Activated CD4-positive, CD25-positive, alpha-beta regulatory T cell treated with anti-CD3 and anti-CD28 coated beads, Interleukin-2, amount 50 U/mL, for 72 hours (primary cell): ENCODE data around the gene MOCS3.
A peak's percentile ranks its signal among the peaks of the same experiment; 100 is the strongest.

Source experiments
- DNase-seq: peaks from one replicate; pipeline ENCODE4 v3.0.0; 2021

Gene MOCS3, protein sequence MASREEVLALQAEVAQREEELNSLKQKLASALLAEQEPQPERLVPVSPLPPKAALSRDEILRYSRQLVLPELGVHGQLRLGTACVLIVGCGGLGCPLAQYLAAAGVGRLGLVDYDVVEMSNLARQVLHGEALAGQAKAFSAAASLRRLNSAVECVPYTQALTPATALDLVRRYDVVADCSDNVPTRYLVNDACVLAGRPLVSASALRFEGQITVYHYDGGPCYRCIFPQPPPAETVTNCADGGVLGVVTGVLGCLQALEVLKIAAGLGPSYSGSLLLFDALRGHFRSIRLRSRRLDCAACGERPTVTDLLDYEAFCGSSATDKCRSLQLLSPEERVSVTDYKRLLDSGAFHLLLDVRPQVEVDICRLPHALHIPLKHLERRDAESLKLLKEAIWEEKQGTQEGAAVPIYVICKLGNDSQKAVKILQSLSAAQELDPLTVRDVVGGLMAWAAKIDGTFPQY

DNA sequence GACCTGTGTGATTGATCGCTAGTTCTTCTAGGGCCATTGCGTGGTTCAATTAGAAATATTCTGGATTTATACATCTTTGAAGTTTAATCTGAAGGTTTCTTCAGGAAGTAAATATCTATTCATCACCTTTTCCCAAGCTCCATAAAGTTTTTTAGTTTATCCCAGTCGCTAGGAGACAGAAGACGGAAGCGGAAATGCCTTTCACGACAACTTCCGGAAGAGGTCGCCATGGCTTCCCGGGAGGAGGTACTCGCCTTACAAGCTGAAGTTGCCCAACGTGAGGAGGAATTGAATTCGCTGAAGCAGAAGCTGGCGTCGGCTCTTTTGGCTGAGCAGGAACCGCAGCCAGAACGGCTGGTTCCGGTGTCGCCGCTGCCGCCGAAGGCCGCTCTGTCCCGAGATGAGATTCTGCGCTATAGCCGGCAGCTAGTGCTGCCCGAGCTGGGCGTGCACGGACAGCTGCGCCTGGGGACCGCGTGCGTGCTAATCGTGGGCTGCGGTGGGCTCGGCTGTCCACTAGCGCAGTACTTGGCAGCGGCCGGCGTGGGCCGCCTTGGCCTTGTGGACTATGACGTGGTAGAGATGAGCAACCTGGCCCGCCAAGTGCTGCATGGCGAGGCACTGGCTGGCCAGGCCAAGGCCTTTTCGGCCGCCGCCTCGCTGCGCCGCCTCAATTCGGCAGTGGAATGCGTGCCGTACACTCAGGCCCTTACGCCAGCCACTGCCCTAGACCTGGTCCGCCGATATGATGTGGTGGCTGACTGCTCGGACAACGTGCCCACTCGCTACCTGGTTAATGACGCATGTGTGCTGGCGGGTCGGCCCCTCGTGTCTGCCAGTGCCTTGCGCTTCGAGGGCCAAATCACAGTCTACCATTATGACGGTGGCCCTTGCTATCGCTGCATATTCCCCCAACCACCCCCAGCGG is at the start of gene MOCS3:
Gene MOCS3, plus strand, starts transcription at position 204 of the 928 bp plus-strand sequence. Its CDS starts 25 bp downstream, at position 229.
- peak; percentile 75 for DNase-seq

DNA sequence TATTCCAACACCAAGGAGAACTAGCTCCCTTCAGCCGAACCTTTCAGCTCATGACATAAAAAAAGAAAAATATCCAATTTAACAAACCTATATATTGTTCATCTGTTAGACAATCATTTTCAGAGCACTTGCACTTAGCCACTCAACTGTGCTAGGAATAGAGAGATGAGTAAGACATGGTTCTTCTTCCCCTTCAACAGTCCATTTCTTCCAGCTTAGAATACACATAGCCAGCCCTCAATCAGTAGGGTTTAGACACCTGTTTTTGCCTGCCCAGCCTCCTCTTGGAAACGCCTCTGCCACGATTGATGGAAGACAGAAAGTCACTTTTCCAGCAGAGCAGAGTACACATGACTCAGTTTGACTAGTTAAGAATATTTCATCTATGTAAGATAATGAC is 49.2 kb upstream of the MOCS3 start:
- no peak for DNase-seq

DNA sequence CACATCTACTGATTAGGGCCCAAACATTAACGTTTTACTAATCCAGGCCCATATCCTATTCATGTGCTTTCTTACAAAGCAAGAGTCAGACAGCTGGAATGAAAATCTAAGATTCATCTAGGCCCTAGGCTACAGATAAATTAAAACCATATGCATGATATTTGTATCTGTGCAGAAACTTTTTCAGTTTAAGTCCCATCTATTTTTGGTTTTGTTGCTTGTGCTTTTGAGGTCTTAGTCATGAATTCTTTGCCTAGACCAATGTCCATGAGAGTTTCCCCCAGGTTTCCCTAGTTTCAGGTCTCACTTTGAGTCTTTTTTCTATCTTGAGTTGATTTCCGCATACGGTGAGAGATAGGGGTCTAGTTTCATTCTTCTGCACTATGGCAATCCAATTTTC is 47.6 kb upstream of the MOCS3 start:
- DNase-seq = no peak

DNA sequence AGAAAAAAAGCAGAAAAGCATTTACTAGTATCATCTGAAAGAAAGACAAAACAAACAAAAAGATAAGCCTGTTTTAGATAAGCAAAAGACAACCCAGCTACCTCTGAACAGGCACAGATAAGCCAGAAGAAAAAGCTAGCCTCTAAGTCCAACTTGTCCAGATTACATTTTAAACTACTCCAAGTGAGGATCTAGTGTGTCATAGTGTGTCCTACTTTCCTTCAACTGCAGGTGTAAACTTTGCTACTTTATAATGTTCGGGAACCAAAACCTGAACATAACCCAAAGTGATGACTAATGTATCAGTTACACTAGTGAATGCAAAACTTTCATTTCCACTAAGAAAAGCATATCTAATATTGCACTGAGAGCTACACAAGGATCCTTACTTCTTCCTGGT is 46.9 kb upstream of the MOCS3 start:
- DNase-seq = no peak

DNA sequence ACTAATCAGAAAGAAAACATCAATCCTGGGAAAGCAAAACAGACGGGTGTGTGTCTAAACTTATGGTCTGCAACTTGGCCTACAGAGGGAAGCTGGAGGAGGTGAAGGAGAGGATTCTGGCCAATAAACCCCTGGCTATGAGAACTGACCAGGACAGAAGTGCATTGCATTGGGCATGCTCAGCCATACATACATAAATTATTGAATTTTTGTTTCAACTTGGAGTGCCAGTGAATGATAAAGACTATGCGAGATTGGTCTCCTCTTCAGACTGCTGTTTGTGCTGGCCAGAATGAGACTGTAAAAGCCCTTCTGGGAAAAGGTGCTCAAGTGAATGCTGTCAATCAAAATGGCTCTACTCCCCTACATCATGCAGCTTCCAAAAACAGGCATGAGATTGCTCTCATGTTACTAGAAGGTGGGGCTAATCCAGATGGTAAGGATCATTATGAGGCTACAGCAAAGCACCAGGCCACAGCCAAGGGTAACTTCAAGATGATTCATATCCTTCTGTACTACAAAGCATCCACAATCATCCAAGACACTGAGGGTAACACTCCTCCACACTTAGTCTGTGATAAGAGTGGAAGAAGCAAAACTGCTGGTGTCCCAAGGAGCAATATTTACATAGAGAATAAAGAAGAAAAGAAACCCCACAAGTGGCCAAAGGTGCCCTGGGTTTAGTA is 44.8 kb upstream of the MOCS3 start:
- DNase-seq = no peak

DNA sequence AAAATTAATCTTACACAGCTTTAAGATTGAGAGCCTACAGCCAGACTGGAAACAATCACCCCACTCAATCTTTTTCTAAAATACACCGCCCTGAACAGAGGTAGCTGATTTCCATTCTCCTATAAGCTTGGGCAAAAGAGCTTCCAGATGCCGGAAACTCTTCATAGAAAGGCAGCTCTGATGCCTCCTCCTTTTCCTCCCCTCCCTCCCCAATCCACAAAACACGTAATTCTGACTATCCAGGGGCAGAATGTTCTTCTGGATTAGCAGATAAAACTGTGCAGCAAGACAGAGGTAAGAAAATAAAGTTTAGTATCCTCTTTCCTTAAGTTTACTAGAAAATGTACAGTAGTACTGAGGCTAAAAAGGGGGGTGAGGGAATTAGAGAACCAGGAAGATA is 43.2 kb upstream of the MOCS3 start:
- no peak for DNase-seq

DNA sequence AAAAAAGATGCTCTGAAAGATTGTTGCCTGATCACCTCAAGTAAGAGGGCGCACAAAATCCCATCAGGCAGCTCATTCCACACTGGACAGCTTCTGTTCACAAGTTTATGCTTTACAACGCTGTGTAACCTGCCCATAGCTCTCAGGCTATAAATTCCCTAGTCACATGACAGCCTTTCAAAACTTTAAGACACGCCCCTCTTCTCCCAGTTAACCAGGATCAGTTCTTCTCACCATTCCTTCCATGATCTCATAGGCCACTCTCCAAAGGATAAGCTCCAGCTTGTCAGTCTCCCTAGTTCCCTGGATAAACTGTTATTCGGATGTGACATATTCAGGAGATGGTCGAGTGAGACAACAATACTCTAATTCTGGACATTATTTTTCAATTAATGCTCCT is 42.4 kb upstream of the MOCS3 start:
- no peak for DNase-seq

DNA sequence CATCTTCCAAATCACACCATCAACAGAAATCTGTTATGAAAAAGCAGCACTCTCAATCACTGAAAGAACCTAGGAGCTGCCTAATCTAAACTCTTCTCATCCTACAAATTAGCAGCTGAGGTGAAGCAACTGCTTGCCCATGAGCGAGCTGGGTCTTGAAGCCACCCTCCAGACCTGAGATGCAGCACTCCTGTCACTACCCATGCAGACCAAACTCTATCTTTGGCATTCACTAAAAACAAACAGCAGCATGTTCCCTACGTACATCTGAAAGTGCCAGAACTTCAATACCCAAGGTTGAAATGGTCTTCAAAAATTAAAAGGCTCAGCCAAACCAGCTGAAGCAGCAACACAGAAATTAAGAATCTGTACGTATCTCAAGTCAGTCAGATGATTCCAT is 41.7 kb upstream of the MOCS3 start:
- no peak for DNase-seq

DNA sequence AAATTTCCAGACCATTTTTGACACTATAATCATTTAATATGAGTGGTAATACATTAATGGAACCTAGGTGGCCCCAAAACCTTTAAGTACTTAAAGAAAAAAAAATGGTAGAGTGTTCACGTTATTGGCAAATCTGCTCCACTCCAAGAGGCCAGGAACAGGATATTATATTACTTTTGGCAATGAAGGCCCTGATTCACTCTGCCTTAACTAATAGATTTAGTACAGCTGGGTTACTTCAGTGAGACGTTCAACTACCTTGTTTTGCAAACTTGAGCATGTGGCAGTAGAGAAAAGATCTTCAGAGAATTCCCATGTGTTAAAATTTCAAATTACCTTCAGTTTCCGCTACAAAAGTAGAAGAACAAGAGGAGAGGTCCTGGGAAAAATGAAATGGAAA is 40.2 kb upstream of the MOCS3 start:
- DNase-seq = no peak

DNA sequence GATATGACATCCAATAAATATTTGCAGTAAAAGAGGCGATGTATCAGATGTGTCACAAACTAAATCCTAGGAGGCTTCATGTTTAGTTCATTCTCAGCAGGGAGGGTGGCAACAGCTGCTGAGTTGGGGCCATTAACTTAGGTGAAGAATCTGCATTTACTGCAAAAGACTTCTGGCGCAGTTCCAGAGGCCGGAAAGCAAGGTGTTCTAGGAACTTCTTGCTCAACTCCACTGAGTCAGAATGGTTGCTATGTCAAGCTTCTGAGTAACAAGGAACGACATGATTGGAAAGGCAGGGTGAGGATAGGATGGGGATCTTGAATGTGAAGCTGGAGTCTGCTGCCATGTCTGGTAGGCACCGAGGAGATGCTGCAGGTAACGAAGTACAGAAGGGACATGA is 39.1 kb upstream of the MOCS3 start:
- no peak for DNase-seq

DNA sequence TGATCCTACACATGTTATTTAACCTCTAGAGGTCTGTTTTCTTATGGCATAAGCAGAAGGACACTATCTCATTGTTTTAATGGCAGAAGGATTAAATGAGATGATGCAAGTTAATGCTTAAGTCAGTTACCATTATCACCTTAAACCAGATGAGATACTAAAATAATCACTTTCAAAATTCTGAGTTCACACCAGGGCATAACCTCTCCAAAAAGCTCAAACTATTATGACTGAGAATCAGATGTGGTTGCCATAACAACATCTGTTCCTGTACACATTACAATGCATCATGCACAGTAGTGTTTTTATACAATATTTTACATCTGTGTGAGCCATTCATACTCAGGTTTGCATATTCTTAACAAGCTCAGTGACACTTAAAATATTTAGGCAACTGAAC is 37.6 kb upstream of the MOCS3 start:
- DNase-seq = no peak

DNA sequence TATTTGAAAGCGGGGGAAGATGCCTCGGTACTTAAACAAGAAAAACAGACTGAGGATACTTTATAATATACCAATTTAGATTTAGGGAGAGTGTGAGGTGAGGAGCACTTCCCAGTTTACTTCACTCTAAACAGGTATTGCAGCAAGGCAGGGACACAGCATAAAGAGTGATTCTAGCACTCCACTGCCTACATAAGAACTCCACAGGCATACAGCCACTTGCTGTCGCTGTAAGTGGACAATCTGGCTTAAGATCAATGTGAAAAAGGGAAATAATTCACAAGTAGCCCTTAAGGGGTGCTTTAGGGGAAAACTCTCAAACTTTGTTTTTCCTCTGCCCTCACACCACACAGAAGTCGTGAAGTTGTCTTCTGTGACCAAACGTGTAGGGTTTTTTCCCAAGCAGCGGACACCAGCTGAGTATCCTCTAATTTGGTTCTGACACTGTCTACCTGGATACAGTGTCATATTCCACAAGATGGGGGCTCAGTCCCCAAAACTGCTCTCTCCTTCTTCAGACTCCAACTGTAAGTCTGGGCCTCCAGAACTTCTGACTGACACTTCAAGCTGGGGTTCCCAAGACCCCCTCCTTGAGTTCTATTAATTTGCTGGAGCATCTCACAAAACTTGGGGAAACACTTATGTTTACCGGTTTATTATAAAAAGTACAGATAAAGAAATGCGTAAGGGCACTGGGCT is 36.7 kb upstream of the MOCS3 start:
- DNase-seq = no peak

DNA sequence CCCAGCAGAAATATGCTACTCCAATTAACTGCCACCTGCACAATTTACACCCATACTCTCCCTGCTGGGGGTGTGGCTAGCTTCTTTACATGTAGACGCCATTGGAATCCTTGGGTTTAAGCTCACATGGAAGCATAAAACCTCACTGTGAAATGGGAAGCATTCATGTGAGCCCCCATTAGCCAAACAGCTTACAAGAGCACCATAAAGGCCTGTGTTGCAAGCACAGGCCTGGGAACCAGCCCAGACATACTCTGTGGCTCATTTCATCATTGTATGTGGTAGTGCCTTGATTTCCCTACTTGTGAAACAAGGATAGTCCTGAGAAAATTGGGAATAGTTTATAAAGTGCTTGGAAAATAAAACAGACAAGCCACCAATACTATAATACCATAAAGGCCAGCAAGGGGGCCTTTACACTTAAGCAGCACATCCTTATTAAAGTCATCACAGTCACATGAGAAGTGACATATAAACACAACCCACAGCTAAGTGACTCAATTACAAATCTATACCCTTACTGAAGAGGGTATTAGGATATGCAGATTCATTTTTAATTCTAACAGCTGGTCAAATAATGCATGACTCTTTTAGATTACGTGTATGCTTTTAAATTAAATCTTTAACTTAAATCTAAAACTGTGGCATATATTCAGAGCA is 34.2 kb upstream of the MOCS3 start:
- DNase-seq = no peak

DNA sequence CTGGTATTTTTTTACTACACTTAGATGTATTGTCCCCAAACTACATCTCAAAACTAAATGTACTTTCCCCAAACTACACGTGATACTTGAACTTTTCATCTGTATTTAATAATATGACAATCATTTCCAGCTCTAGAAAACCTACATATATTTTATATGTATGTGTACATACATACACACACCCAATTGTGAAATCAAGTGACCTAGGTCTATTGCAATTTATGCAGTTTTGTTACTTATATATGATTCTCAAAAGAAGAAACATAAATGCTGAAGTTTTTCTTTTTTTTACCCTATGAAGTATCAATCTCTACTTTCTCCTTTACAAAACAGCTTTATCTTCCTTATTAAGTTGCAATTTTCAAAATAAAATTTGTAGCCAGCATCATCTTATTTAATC is 32.1 kb upstream of the MOCS3 start:
- DNase-seq = no peak

DNA sequence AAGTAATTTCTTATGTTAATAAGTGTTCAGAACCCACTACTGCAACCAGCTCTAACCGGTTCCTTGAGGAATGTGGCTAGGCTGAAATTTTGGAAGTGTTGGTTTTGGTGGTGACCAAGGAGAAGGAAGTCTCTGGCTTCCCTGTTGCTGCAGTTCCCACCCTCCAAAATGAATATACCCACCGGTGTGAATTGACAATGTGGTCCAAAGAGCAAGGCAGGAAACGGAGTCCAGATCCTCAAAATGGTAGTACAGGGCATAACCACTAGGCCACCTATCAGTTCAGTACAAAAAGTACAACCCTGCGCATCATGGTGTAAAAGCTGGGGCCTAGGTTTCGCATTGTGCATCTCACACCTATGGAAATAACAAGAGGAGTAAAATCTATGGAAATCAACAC is 30.1 kb upstream of the MOCS3 start:
- no peak for DNase-seq

DNA sequence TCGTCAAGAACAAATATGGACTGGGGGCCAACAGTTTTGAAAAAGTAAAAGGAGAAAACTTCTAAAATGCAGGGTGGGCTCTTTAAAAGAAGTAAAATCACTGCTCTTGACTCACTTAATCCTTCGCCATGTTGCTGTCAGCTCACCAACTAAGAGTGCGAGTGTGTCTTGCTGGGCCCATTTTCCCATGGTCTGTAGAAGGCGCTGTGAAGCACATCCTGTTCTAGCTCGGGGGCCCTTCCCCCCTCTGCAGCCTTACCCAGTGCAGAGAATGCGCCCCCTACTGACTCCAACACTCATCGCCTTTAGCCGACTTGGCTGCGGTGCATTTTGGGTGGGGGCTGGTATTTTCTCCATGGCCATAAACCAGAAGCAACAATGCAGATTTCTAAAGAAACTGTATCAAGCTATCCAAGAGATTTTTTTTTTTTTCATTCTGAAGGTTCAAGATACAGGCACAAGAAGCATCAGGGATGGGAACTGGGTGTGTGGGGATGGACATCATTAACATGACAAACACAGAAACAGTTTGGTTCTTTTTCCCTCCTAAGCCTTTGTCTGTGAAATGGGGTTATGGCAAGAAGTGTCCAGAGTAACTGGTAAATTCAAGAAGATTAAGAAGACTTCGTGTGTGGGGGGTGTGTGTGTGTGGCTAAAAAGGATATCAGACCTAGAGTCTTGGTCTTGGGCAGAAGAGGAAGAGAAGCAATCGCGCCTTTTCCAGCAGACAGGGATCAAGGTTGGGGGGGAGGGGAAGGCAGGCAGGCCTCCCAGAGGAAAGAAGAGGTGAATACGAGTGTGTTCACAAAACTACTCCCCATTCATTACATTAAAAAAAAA is 29.1 kb upstream of the MOCS3 start:
- DNase-seq = peak; percentile 84

DNA sequence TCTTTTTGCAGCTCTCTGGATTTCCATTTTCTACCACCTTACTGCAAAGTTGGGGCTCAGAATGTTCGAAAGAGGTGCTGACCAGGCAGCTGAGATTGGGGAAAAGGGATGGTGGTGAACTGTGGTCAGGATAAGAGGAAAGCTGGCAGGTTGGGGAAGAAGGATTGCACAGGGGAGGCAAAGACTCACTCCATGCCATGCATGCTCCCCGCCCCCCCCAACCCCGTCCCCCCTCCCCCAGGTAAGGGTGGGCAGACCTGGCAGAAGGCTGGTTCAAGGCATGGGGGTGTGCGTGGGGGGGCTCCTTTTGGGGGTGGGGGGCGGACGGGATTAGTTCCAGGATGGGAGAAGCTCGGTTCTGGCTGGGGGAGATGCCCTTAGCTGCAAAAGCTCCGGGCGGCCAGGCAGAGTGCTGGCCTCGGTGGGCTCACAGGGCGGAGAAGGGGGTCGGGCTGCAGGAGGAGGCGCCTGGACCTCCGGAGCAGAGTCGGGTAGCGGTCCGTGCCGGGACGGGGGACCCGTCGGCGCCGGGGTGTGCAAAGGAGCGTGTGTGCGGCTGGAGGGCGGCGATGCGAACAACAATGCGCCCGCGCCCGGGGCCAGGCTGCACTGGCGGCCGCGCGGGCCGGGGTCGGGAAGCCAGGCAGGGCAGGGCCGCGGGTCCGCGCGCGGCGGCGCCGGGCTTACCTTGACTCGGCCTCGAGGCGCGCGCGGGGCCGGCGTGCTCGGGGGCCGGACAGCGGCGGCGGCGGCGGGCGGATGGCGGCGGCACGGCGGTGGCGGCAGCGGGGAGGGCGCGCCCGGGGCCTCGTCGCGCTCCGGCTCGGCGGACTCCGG is 28.3 kb upstream of the MOCS3 start:
- peak; percentile 55 for DNase-seq

DNA sequence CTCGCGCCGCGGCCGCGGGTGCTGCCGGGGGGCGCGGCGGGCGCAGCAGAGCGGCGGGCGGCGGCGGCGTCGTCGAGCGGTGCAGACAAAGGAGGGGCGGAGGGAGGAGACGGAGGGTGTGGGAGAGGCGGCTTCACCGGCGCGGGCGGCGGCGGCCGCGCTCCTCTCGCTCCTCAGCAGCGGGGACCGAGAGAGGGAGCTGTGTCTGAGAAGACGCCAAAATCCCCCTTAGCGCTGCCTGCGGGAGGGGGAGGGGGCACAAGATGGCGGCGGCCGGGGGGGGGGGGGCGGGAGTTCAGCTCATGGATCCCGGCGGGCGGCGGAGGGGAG is 27.7 kb upstream of the MOCS3 start:
- no peak for DNase-seq

DNA sequence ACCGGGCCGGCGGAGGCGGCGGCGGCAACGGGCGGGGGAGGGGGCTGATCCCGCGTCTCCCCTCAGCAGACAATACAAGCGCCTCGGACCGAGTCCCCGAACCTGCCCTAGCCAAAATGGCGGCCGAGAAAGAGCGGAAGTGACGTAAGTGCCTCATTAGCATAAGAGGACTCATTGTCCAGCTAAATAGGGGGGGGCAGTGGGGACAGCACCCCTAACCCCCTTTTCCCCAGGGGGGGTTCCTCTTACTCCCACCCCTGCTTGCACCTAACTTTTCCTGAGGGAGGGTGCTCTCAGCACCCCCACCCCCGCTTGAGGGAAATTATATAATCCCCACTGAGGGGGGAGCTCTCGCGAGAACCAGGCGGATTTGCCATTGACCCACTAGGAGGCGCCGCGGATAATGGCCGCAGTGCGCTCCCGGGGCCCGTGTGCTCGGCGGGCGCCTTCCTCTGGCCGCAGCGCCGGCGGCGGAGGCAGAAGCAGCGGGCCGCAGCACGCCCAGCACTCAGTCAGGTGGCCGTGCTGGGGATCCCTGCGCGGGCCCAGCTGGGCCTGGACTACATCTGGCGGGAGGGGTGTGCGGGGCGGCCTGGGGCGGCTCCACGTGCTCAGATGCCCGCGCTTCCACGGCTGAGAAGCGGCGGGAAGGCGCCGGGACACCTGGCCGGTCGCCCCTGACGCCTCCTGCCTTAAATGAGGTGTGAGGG is 27.2 kb upstream of the MOCS3 start, which contains the start of gene ADNP:
Gene ADNP, minus strand, starts transcription at position 132 of the 710 bp plus-strand sequence. CDS start 27,441 bp downstream, outside the sequence.
- peak; percentile 84 for DNase-seq
